SU-DHL-6 (cell line): ENCODE measurements around the gene DNAH3.

Experiments used
- EZH2phosphoT487 ChIP-seq: fragments of 200-600 bp; sonication (generic), shearing (Covaris generic); conservative IDR thresholded peaks from 2 replicates; pipeline ENCODE4 v1.6.1; 2018; ENCODE audit warnings: mild to moderate bottlenecking, antibody characterized with exemption, low read length, moderate library complexity, mixed read lengths
- TF ChIP-seq, protein P1 (sequence below): fragments of 200-600 bp; sonication (generic); IDR thresholded peaks from one replicate; pipeline ENCODE4 v1.5.1; 2017; ENCODE audit warnings: antibody characterized with exemption, mild to moderate bottlenecking, low read length, moderate library complexity; ENCODE audit not compliant: insufficient read depth, poor library complexity, severe bottlenecking

DNA sequence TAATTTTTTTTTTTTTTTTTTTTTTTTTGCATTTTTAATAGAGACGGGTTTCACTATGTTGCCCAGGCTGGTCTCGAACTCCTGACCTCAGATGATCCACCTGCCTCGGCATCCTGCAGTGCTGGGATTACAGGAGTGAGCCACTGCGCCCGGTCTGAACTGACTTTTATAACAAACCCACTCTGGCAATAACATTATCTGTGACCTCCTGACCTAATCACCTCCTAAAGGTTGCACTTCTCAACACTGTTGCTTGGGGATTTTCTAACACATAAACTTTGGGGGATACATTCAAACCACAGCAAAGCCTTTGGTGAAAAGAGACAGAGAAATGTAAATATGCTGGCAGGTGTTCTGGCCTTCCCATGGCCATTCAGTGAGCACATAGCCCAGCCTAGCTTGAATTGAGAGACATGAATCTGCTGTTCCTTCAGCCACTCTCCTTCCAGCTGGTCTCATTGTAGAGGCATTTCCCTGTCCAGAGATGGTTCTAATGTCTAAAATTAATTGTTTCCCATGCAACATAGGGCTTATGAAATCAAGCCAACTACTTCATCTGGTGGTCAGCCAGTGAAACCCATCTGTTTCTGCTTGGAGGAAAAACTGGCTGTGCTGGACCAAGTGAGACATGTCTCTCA lies 221.8 kb downstream of the DNAH3 start:
- TF ChIP-seq, protein P1, sequence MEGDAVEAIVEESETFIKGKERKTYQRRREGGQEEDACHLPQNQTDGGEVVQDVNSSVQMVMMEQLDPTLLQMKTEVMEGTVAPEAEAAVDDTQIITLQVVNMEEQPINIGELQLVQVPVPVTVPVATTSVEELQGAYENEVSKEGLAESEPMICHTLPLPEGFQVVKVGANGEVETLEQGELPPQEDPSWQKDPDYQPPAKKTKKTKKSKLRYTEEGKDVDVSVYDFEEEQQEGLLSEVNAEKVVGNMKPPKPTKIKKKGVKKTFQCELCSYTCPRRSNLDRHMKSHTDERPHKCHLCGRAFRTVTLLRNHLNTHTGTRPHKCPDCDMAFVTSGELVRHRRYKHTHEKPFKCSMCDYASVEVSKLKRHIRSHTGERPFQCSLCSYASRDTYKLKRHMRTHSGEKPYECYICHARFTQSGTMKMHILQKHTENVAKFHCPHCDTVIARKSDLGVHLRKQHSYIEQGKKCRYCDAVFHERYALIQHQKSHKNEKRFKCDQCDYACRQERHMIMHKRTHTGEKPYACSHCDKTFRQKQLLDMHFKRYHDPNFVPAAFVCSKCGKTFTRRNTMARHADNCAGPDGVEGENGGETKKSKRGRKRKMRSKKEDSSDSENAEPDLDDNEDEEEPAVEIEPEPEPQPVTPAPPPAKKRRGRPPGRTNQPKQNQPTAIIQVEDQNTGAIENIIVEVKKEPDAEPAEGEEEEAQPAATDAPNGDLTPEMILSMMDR, result no peak
- no peak for TF ChIP-seq EZH2phosphoT487
